ENCODE measurements around the gene BMERB1.
"Not testable (repeated sequence)": the region's sequence is repeated elsewhere in the genome, so short reads cannot be mapped to it uniquely, and the experiment has no call there.

Gene BMERB1

DNA sequence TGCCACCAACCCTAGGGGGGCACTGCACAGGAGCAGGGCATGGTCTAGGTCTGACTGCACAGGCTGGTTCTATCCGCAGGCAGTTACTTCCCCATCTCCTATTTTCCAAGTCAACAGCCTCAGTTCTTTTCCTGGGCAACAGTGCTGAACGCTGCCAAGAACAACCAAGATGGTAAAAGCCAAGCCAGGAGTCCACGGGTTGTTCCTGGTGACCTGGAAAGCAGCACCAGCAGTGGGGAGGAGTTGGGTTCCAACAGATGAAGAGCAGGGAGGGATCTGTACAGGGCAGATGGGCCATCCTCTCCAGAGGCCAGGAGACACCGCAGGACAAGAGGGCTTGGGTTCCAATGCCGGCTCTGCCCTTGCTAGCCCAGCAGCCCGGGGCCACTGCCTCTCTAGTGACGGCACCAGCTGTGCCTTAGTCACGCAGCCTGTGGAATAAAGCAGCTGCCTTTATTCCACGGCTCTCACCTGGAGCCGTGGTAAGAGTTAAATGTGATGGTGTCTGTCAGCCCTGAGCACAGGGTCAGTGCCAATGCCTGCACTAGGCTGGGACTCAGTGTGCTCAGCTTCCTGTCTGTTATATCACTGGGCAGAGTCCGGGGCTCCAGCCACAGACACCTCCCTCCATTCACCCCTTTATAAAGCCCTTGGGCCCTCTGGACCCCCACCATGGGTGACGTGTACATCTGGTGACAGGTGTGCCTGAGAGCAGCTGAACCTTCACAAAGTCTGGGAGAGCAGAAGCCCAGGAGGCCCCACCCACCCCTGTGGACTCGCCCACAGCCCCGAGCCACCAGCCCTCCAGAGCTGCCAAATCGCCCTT is 163.6 kb downstream of the BMERB1 start:
- no peak for DNase-seq

DNA sequence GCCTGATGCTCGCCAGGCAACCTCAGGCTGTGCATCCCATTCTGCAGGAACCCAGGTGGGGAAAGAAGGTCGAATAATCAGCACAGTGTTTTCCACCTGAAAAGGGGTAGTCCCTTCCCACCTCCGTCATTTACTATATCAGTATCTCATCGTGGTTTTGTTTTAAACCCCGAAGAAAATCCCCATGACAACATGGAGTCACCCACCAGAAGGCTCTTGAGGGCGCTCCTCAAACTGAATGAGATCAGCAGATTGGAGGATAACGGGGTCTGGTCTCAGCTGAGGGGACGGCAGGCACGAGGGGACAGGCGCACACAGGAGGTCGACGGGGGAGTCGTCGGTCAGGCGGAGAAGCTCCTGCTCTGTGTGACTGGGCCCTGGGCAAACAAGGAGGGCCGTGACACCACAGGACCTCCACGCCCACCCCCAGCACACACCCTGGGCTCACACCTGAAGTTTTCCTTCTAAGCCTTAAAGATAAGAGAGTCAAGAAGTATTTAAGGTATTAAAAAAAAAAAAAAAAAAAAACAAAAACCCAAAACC is 164.3 kb downstream of the BMERB1 start:
- no peak for DNase-seq

GRCh38 chr16:15599303-15600070 is 165.1 kb downstream of the BMERB1 start:
- DNase-seq, result no peak

DNA sequence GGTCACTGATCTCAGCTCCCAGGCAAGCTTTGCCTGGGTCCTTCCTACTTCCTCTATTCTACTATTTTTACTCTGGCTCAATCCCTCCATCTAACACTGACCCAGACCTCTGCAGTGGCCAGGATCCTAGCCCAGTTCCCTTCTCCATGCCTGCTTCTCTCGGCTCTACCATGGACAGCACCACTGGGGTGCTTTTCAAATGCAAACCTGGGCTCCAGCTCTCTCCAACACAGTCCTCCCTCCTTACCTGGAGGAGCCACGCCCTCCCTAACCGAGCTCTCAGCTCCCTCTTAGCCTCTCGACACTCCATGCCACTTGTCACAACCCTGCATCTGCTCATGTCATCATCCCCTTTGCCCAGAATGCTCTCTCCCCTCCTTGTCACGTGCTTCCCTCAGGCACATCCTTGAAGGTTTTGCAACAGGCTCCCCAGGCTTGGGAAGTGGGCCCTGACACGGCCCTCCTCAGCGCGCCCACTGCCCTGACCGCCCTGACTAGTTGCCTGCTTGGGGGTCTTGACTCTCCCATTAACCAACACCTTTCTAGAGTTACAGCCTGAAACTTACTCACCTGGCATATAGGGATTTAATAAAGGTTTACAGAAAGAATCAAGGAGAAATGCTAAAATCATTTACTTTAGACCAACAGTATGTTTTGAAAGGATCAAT is 167.0 kb downstream of the BMERB1 start:
- no peak for DNase-seq

DNA sequence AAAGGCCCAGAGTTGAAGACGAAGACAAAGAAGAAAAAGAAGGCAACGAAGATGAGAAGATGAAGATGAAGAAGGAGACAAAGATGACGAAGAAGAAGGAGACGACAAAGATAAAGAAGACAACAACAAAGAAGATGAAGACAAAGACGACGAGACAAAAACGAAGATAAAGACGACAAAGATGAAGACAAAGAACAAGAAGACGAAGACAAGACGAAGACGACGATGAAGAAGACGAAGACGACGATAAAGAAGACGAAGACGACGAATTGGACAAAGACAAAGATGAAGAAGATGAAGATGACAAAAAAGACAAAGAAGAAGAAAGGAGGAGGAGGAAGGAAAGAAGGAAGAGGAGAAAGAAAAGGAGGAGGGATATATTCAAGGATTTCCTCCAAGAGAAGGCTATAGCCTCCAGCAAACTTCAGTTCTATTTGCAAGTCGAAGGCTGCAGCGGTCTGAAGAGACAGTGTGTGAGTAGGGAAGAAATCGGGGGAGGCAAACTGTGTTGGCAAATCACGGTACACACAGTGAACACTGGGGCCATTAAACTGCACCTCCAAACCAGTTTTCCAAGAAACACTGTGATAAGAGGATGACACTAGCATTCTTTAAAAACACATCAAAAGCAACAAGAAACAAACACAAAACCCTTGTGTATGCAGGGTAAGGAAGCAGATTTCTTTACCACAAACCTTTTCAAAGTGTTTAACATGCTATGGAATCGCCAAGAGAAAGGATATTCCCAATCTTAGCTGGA is 168.1 kb downstream of the BMERB1 start:
- no peak for DNase-seq

DNA sequence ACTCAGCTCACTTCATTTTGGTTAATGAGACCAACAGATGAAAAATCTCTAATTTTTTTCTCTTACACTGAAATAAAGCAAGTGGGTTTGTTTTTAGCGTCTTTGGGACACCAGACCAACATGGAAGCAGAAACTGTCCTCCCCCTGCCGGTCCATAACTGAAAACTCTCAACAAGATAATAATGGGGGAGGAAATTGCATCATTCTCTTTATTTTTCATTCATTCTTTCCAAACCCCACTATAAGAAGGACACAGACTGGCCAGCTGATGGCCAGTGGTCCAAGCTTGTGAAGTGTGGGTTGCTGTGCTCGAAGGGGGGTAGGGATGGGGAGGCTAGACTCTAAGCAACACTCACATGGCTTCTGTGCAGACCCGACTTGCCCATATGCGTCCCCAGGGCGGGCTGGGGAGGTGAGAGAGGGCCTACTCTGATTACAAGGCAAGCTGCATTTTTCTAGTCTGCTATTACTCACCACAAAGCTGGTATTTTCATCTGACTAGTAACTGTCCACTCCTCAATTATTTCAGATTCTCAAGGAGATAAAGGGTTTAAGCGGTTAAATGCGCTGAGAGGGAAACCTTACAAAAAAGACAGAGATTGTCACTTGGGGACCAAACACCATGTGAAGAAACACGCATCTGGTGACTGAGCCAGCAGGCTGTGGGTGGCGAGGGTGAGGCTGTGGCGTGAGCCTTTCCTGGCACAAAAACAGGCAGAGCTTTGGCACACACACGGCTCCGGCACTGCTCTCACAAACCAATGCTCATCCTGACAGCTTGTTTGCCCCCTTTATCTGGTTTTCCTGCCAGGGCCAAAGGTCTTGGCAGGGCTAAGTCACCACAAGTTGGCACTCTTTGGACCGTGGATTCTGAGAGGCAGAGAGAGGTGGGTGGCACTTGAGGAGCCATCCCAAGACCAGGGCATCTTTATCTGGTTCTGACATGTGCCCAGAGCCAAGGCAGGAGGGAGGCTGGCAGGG is 170.4 kb downstream of the BMERB1 start:
- DNase-seq, result no peak

DNA sequence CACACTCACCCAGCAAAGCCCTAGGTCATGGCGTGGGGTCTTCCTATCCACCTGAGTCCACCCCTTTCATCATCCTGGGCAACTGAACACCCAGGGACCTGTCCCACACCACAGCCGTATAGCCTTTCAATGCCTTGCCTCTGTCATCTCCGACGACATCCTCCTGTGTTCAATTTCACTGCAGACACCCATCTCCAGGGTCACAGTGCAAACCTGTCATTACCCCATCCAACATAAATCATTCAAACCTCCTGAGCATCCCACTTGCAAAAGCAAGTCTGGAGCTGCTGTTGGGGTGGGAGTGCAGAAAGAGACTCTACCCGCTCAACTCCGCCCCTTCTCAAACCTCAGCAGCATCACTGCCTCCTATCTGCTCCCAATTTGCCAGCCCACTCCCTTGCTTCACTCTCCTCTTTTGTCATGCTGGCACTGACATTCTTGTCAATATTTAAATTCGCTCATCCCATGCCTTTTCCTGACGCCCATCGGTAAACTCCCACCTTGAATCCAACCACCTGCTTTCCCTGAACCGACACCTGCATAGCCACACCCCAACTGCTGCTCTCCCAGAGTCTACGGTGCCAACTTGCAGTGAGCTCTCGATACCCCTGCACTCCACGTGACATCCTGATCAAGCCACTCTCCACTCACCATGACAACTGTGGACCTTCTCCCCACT is 171.6 kb downstream of the BMERB1 start:
- no peak for DNase-seq

- no peak for DNase-seq
Observed at GRCh38 chr16:15606518-15607220, 172.3 kb downstream of the BMERB1 start.

GRCh38 chr16:15607221-15607699 is 172.9 kb downstream of the BMERB1 start:
- DNase-seq, result not testable (repeated sequence)

GRCh38 chr16:15607700-15608396 is 173.5 kb downstream of the BMERB1 start:
- no peak for DNase-seq

DNA sequence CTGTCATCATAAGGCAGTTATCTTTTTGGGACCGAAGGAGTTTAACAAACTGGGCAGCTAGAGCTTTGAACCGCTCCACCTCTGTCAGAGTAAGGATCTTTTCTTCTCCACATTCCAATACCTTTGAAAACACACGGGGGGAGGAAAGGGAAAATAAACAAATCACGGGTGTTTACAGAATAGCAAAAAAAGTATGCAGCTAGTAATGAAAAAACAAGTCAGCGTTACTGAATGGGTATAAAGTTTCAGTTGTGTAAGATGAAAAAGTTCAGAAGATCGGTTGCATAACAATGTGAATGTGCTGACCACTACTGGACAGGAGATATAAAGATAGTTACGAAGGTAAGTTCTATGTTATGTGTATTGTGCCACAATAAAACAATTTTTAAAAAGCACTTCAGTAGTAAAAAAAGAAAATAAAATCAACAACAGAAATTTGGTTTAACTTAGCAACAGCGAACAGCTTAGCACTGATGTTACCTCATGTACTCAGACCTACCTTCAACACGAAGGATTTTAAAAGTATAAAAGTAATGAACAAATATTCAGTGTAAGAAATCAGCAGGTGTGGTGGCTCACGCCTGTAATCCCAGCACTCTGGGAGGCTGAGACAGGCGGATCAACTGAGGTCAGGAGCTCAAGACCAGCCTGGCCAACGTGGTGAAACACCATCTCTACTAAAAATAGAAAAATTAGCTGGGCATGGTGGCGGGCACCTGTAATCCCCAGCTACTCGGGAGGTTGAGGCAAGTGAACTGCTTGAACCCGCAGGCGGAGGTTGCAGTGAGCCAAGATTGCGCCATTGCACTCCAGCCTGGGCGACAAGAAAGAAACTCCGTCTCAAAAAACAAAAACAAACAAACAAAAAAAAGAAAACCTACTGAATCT is 174.3 kb downstream of the BMERB1 start:
- no peak for DNase-seq

DNA sequence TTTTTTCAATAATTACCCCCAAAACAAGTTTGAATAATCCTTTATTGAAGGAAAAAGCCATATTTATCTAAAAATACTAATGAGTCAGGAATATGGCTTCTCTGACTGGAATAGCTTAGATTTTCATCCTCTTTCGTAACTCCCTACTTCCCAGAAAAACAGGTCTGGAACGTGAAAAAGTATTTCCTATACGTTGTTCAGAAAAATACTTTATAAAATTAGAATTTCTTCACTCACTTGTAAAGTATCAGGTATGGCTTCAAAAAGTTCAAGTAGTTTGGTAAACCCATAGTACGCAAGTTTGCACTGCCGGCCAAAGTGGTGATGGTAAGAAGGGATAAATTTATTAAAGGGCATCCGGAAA is 174.9 kb downstream of the BMERB1 start:
- no peak for DNase-seq

DNA sequence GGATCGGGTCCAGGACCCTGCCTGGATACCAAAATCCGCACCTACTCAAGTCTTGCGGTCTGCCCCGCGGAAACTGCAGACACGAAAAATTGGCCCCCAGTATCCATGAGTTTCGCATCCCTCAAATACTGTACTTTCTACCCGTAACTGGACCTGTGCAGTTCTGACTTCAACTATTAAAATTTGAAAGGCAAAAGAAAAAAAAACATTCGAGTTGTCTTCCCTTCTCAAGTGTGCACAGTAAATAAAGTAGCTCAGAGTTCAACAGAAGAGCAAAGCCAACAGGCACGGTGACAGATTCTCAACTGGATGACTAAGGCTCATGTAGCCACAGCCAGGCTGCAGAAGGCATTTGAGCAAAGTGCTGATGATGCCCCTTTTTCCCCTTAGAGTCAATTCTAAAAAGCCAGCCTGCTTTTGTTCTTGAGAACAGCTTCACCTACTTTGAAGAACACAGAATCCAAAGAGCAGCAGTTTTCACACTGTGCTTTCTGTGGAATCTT is 176.0 kb downstream of the BMERB1 start:
- peak; percentile 28 for DNase-seq

- DNase-seq, result no peak
Observed at GRCh38 chr16:15611610-15612009, 177.2 kb downstream of the BMERB1 start.

DNA sequence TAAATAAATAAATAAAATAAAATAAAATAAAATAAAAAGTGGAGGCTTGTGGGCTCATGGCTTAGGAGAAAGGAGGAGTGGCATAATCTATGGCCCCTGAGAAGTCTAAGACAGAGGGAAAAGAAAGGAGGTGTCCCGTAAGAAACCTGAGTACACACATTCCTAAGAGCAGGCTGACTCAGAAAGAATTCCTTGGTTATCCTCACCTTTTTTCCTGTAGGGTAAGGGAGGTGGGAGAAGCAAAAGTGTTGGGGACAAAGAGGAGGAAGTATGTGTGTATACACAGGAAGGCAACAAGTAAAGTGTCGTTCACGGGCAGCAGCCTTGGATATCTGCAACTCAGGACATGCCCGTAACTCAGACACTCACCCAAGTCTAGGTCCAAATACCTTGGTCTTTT is 179.3 kb downstream of the BMERB1 start:
- DNase-seq, result no peak

DNA sequence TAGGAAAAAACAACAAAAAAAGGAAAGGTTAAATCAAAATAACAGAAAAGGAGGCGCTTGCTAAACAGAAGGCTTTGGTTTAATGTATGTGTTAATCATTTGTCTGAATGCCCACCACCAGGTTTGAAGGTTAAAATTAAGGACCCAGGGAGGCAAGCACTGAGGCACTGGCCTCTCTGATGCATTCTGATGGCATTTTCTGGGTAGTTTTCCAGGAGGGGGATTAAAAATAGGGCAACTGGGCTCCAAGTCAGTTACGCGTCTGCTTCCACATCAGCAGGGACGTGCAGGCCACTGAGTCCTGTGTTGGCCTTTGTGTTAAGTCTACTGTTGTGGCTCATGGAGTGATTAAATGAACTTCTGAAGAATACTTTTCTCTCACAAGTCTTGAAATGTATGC is 181.6 kb downstream of the BMERB1 start:
- DNase-seq, result no peak

GRCh38 chr16:15616475-15617165 is 182.2 kb downstream of the BMERB1 start:
- no peak for DNase-seq

All from activated CD4-positive, alpha-beta T cell treated with anti-CD3 and anti-CD28 coated beads, Interleukin-10, Interleukin-2, amounts not matched to agents 100 ng/mL and 50 ng/mL, durations not matched to agents 16 hours and 8 hours (primary cell).